HG02678 (cell line): Measurements from ENCODE around the gene TICAM1.

Source experiments
- ATAC-seq: cut with Tn5 transposase; IDR thresholded peaks from one replicate; pipeline ENCODE4 v1.9.1; 2021; ENCODE audit warnings: mild to moderate bottlenecking, moderate library complexity; ENCODE audit not compliant: unreplicated experiment

The TICAM1 gene

DNA sequence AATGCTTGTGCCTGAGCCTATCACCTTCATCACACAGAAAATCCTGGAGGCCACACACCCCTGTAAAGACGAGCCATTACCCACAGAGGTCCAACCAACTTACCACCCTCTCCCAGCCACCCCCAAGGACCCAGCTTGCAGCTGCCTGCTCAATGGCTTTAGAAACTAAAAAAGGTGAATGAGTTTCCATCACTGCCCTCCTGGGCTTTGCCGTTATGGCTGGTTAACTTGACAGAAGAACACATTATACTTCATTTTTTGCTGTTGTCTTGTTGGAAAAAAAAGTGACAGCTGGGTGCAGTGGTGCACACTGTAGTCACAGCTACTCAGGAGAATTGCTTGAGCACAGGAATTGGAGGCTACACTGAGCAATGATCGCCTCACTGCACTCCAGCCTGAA lies 57.4 kb downstream of the TICAM1 start:
- no peak for ATAC-seq

- no peak for ATAC-seq
Measured at GRCh38 chr19:4773047-4773640, 58.4 kb downstream of the TICAM1 start.

DNA sequence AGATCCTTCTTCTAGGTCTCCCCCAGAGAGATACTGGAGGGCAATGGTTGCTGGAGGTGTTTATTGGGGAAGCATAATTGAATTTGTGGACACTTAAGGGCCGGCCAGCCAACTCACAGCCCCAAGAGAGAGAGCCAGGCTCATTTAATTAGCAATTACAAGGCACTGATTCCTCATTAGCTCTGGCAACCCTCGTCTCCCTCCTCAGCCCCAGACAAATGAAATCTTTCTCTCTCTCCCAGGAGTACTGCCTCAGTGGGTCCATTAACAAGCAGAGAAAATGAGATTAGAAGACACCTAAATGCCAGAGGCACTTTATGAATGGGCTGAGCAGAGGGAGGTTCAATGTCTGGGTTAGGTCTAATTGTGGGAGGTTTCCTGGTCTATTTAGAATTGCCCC lies 58.9 kb downstream of the TICAM1 start:
- ATAC-seq: no peak

DNA sequence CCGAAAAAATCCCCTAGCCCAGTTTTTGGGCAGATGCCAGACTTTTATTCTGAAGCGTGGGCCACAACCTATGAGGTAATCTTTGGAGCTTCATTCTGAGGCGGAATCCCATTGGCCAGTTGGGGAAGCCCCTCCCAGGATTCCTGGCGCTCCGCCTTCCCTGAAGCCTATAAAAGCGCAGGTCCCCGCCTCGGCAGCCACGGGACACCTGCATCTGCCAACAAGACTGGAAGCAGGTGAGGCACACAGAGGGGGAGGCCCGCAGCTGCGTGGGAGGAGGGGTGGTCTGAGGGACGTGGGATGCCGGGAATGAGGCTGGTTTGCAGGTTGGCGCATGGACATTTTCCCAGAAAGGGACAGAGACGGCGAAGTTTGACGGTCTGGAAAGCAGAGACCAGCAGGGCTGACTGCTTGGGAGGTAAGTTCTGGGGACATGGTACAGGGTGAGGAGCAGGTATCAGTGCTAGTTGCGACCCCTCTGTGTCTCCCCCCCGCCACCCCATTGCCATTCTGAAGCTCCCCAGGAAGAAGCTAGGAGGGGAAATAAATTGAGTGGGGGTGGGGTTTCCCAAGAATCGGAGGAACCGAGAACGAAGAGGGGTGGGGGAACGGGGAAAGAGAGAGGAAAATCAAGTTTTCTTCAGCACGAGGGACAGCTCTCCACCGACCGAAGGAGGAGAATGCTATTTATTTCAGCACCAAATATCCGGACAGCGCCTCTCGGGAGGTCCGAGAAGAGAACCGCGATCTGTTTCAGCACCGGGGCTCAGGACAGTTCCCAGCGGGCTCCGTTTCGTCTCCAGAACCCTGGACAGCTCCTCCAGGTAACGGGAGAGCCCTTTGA lies 62.4 kb downstream of the TICAM1 start:
- no peak for ATAC-seq
